ENCODE data around the gene PACSIN1. TPM values are rescaled to one million over a fixed set of nuclear protein-coding genes. Genes with fewer than 3 reads are reported as not detected.
A peak's percentile ranks its signal among the peaks of the same experiment; 100 is the strongest.

The PACSIN1 gene
- total RNA-seq, 1 experiment from 2014 or later = 7.0 TPM

GRCh38 chr6:34424200-34425131 is 41.4 kb upstream of the PACSIN1 start:
- no peak overlapping the region for H3K27ac ChIP-seq (ENCODE audit: insufficient read length, low read depth, low read length)
- no peak overlapping the region for H3K18ac ChIP-seq (ENCODE audit: insufficient read length, low read depth, low read length)
- no peaks in the 10 kb centered on the region for H3K27me3 Mint-ChIP-seq (ENCODE audit: low read depth)
- H2BK120ac ChIP-seq (ENCODE audit: low read depth, low read length, poor library complexity, severe bottlenecking) = no peak overlapping the region
- peak overlapping the region; percentile 93 for H3K9ac ChIP-seq (ENCODE audit: extremely low read depth, insufficient read length, low read length)
- H2AFZ ChIP-seq (ENCODE audit: low read length) = no peak overlapping the region
- no peak overlapping the region for H4K91ac ChIP-seq (ENCODE audit: insufficient read length, low read depth, low read length)
- no peaks in the 10 kb centered on the region for H3K27me3 ChIP-seq (ENCODE audit: insufficient read depth, low read length)
- no peak overlapping the region for H2AK5ac ChIP-seq (ENCODE audit: insufficient read length, low read length)
- H3K23ac ChIP-seq (ENCODE audit: insufficient read length, low read depth, low read length) = no peak overlapping the region
- H4K5ac ChIP-seq (ENCODE audit: insufficient read length, low read depth, low read length) = no peak overlapping the region
- no peak for TF ChIP-seq CTCF (conservative IDR thresholded peaks at IDR 0.05)
- H3K36me3 Mint-ChIP-seq (ENCODE audit: insufficient read depth in 1 of 3, low read depth in 3 of 3) = peaks cover 52 to 64% (median 63%) of the 10 kb centered on the region in 3 experiments
- H3K23me2 ChIP-seq (ENCODE audit: insufficient read length, low read depth, low read length, poor library complexity, severe bottlenecking) = peaks cover 5% of the 10 kb centered on the region
- H3K4ac ChIP-seq (ENCODE audit: low read depth, low read length) = no peak overlapping the region
- H3K4me3 Mint-ChIP-seq = peak overlapping the region; percentile 99
- no CpG with 5 or more reads among the region's 19 CpGs for WGBS (ENCODE audit: extremely low coverage, insufficient read length, low lambda C conversion rate)
- H3K56ac ChIP-seq (ENCODE audit: insufficient read length, low read depth, low read length) = no peak overlapping the region
- H4K20me1 ChIP-seq (ENCODE audit: control insufficient read depth, insufficient read depth, insufficient read length) = no peaks in the 10 kb centered on the region
- H3K27ac Mint-ChIP-seq = peak overlapping the region; percentile 99 to 100 (median 100)
- H3K79me1 ChIP-seq (ENCODE audit: insufficient read depth, low read depth, low read length, poor library complexity, severe bottlenecking) = peaks cover 6% of the 10 kb centered on the region
- no peak for DNase-seq
- H3K4me2 ChIP-seq (ENCODE audit: insufficient read depth, insufficient read length, low read length) = peak overlapping the region; percentile 85
- no peak overlapping the region for H4K8ac ChIP-seq (replicated peaks; ENCODE audit: insufficient read length, low read depth, low read length)
- H3K9me3 ChIP-seq (ENCODE audit: control insufficient read depth, low read depth, low read length) = no peaks in the 10 kb centered on the region
- no peak overlapping the region for H3T11ph ChIP-seq (ENCODE audit: low read length)
- H2BK15ac ChIP-seq (ENCODE audit: low read depth, low read length) = no peak overlapping the region
- H3K4me1 Mint-ChIP-seq = peaks cover 20 to 21% of the 10 kb centered on the region in 2 experiments
- H3K14ac ChIP-seq (ENCODE audit: insufficient read depth, low read length) = 0 out of 2 replicates have a peak overlapping the region, but pooled peaks have one; percentile 1
- peaks cover 9% of the 10 kb centered on the region; the same call in 1 of the 2 replicates for H3K79me2 ChIP-seq (ENCODE audit: insufficient read depth, low read length)
- H2BK5ac ChIP-seq (ENCODE audit: insufficient read length, low read length) = no peak overlapping the region
- H2BK12ac ChIP-seq (ENCODE audit: insufficient read length, low read depth, low read length) = no peak overlapping the region
- no peaks in the 10 kb centered on the region for H3K4me1 ChIP-seq (ENCODE audit: insufficient read depth, low read length)
- peaks cover 3 to 5% of the 10 kb centered on the region in 2 experiments; a peak in 4 of 5 replicates for H3K9me3 Mint-ChIP-seq
- no peak overlapping the region for H2BK20ac ChIP-seq (ENCODE audit: low read depth, low read length, poor library complexity, severe bottlenecking)
